ENCODE data around the gene UGT1A8. TPM values are rescaled to one million over a fixed set of nuclear protein-coding genes. Genes with fewer than 3 reads are reported as not detected.
"Not testable (repeated sequence)": the region's sequence is repeated elsewhere in the genome, so short reads cannot be mapped to it uniquely, and the experiment has no call there.

Gene UGT1A8
- total and polyA plus RNA-seq, 2 of the 4 experiments (the other 2 are of a cell fraction), result not detected

GRCh38 chr2:233745838-233746237, 128.4 kb downstream of the UGT1A8 start:
- H3K27me3 ChIP-seq (ENCODE audit: control insufficient read depth, insufficient read depth, low read length); H2BK15ac ChIP-seq (ENCODE audit: low read depth, low read length); H3K56ac ChIP-seq (ENCODE audit: extremely low read depth, insufficient read depth, low read length); ATAC-seq (ENCODE audit: low read depth); POLR2A ChIA-PET (ENCODE audit: unreplicated experiment); BruUV-seq (replicated peaks); H3K4me3 ChIP-seq (ENCODE audit: insufficient read depth, low read depth, low read length); H4K8ac ChIP-seq (ENCODE audit: low read depth in 2 of 2, low read length in 2 of 2); CTCF ChIA-PET; in situ Hi-C loops (cut with MboI; ENCODE audit: low sequenced_read_pairs); H3K36me3 ChIP-seq (ENCODE audit: control insufficient read depth, insufficient read depth, low read length); H3K4me2 ChIP-seq (ENCODE audit: low read depth, low read length); H3K79me1 ChIP-seq (ENCODE audit: low read depth in 1 of 2, low read length in 2 of 2); H2BK120ac ChIP-seq (ENCODE audit: low read depth, low read length); DNase-seq; H3K9me3 ChIP-seq (ENCODE audit: control insufficient read depth, insufficient read depth, low read length); H2AK9ac ChIP-seq (replicated peaks; ENCODE audit: low read depth, low read length, poor library complexity); dilution Hi-C loops (cut with HindIII; ENCODE audit: low sequenced_read_pairs, unreplicated experiment); H3K4ac ChIP-seq (ENCODE audit: low read depth, low read length); H4K91ac ChIP-seq (ENCODE audit: insufficient read depth, low read depth, low read length); H3K9ac ChIP-seq (ENCODE audit: low read depth, low read length); H3K14ac ChIP-seq (replicated peaks; ENCODE audit: low read depth, low read length); H3K4me1 ChIP-seq (ENCODE audit: control insufficient read depth, insufficient read depth, low read length); H2AK5ac ChIP-seq (ENCODE audit: low read depth, low read length); H2BK5ac ChIP-seq (ENCODE audit: low read depth, low read length, poor library complexity, severe bottlenecking); H4K20me1 ChIP-seq (ENCODE audit: insufficient read depth, low read length); H2BK20ac ChIP-seq (ENCODE audit: low read depth, low read length); H2AFZ ChIP-seq (replicated peaks; ENCODE audit: low read length, poor library complexity); H4K5ac ChIP-seq (ENCODE audit: low read depth, low read length); intact Hi-C loops (cut with micrococcal nuclease); H3K27ac ChIP-seq (ENCODE audit: insufficient read depth, low read length); H3K23ac ChIP-seq (ENCODE audit: low read depth, low read length); H3K9me1 ChIP-seq (ENCODE audit: insufficient read depth, low read length); H3K18ac ChIP-seq (ENCODE audit: low read depth, low read length): not testable (repeated sequence)
- no CpG with 5 or more reads among the region's 2 CpGs for WGBS, 2 experiments (ENCODE audit: extremely low coverage in 2 of 2, insufficient read length in 1 of 2)

Data from IMR-90 (cell line).